GOT3 (cell line): Measurements from ENCODE around the gene FAM43B.

ENCODE experiments used
- DNase-seq: peaks from one replicate; lab custom pipeline; 2025; ENCODE audit warnings: mixed read lengths; lab: John Stamatoyannopoulos, UW

The FAM43B gene

GRCh38 chr1:20552728-20553445 lies 514 bp downstream of the FAM43B start:
- no peak for DNase-seq

- no peak for DNase-seq
Measured at GRCh38 chr1:20555025-20555757, 2.8 kb downstream of the FAM43B start.

- no peak for DNase-seq
Measured at GRCh38 chr1:20555758-20556120, 3.4 kb downstream of the FAM43B start.

- no peak for DNase-seq
Measured at GRCh38 chr1:20558191-20558590, 5.8 kb downstream of the FAM43B start.

- no peak for DNase-seq
Measured at GRCh38 chr1:20560966-20561365, 8.6 kb downstream of the FAM43B start.

- DNase-seq, result no peak
Measured at GRCh38 chr1:20565234-20565633, 12.9 kb downstream of the FAM43B start.

- DNase-seq, result no peak
Measured at GRCh38 chr1:20569523-20570098, 17.2 kb downstream of the FAM43B start.

GRCh38 chr1:20571427-20571826 lies 19.1 kb downstream of the FAM43B start:
- DNase-seq, result no peak

GRCh38 chr1:20573987-20574386 lies 21.6 kb downstream of the FAM43B start:
- no peak for DNase-seq

- no peak for DNase-seq
Measured at GRCh38 chr1:20574686-20575540, 22.5 kb downstream of the FAM43B start.

GRCh38 chr1:20575541-20576336 lies 23.4 kb downstream of the FAM43B start:
- DNase-seq, result no peak

GRCh38 chr1:20578062-20578461 lies 25.7 kb downstream of the FAM43B start:
- no peak for DNase-seq

GRCh38 chr1:20578721-20579395 lies 26.5 kb downstream of the FAM43B start:
- no peak for DNase-seq

- DNase-seq, result no peak
Measured at GRCh38 chr1:20584890-20585289, 32.5 kb downstream of the FAM43B start.

GRCh38 chr1:20586953-20587660 lies 34.7 kb downstream of the FAM43B start:
- no peak for DNase-seq

- DNase-seq, result no peak
Measured at GRCh38 chr1:20587661-20588053, 35.3 kb downstream of the FAM43B start.

GRCh38 chr1:20588634-20589225 lies 36.4 kb downstream of the FAM43B start, which contains the start of gene CDA:
TSS of gene CDA (plus strand) at chr1:20589097. CDS start at chr1:20589130, 33 bp downstream.
- no peak for DNase-seq

GRCh38 chr1:20589331-20590278 lies 37.2 kb downstream of the FAM43B start:
- DNase-seq, result no peak
